ENCODE results near the gene TMEM161A. TPM values are rescaled to one million over a fixed set of nuclear protein-coding genes. Genes with fewer than 3 reads are reported as not detected.
"Not testable (repeated sequence)": the region's sequence is repeated elsewhere in the genome, so short reads cannot be mapped to it uniquely, and the experiment has no call there.

Gene TMEM161A
- total RNA-seq, 2 experiments from 2014 or later = 20.3 to 22.8 TPM

DNA sequence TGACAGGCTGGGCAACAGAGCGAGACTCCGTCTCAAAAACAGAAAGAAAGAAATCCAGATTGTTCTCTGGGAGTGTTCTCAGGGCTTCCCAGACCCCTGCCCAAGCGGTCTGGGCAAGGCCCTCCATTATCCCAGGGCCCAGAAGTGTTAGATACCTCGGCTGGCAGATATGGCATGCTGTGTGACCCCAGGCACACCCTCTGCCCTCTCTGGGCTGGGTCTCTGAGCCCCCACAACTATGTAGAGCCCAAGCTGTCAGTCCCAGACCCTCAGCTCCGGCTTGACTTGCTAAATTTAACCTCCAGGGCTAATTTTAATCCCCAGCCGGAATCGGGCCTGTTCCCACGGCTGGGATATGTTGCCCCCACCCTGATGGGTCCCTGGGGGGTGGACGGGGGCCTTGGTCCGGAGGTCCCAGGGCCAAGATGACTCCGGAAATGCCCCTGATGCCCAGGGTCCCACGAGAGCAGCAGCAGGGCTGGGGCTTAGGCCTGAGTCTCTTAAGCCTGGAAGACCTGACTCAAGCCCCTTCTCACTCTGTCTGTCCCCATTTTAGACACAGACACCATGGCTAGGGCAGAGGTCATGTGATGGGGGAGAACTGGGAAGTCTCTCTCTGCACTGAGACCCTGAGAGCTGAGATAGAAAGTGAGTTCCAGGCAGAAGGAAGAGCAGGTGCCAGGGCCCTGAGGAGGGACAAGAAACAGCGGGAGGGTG lies 14.5 kb upstream of the TMEM161A start:
- DNase-seq = no peak
- Mint-ChIP-seq H3K4me1 (ENCODE audit: low read depth) (no peaks in the 10 kb centered on the region), H3K36me3 (ENCODE audit: low read depth) (peaks cover 14% of the 10 kb centered on the region), H3K4me3 (no peak overlapping the region), H3K27me3 (ENCODE audit: low read depth) (no peaks in the 10 kb centered on the region), H3K27ac (no peak overlapping the region), H3K9me3 (ENCODE audit: insufficient read depth) (no peaks in the 10 kb centered on the region)
- CTCF ChIA-PET = no interaction called here
- ATAC-seq = no peak
- POLR2A ChIA-PET = no interaction called here

DNA sequence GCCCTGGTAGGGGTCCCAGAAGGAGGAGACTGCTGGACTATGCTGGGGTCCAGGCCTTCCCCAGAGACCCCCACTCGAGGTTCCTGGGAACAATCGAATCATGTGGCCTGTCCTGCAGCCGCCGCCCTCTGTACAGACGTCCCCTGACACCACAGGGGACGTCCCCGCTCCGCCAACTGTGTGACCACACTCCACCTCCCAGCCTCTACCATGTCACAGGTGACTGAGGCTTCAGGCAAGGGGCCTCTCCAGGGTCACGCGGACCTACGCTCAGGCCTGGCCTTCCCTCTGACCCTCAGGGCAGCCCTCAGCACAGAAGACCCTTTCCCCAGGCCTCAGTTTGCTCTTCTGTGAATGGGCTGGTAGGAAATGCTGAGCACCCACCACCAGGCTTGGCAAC lies 13.1 kb upstream of the TMEM161A start:
- H3K9me3 Mint-ChIP-seq (ENCODE audit: insufficient read depth) = no peaks in the 10 kb centered on the region
- ChIA-PET POLR2A (no interaction called here), CTCF (interaction anchor here (6.1 kb wide), 1 partner anchor 24 kb away, joined by 57 read pairs; no protein-coding TSS in a partner anchor)

DNA sequence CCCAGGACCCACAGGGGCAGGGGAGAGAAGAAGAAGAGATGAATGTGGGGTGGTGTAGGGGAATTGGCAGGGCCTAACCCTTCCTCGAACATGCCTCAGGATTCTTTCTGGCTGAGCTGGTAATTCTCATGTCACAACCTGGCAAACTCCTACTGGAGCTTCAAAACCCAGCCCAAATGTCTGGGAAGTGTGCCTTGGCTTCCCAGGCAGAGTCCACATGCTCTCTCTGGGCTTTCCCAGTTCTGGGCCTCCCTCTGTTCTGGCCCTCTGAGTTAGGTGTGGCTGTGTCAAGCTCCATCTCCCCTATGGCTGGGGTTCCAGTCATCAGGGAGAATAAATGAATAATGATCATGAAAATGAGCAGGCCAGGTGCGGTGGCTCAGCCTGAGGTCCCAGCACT lies 11.2 kb upstream of the TMEM161A start:
- no peaks in the 10 kb centered on the region for H3K27me3 Mint-ChIP-seq (ENCODE audit: low read depth)
- ATAC-seq (no peak), DNase-seq (no peak)
- H3K9me3 Mint-ChIP-seq (ENCODE audit: insufficient read depth) = no peaks in the 10 kb centered on the region
- no peaks in the 10 kb centered on the region for H3K36me3 Mint-ChIP-seq (ENCODE audit: low read depth)
- ChIA-PET POLR2A (no interaction called here), CTCF (interaction anchor here (6.1 kb wide), 1 partner anchor 26 kb away, joined by 57 read pairs; no protein-coding TSS in a partner anchor)
- H3K4me3 Mint-ChIP-seq = no peak overlapping the region
- H3K4me1 Mint-ChIP-seq (ENCODE audit: low read depth) = no peaks in the 10 kb centered on the region
- no peak overlapping the region for H3K27ac Mint-ChIP-seq

More for the DNA sequence above, 13.1 kb upstream of the TMEM161A start:
- ATAC-seq (no peak), DNase-seq (no peak)
- Mint-ChIP-seq H3K36me3 (ENCODE audit: low read depth) (peaks cover 10% of the 10 kb centered on the region), H3K4me1 (ENCODE audit: low read depth) (no peaks in the 10 kb centered on the region), H3K27ac (no peak overlapping the region), H3K27me3 (ENCODE audit: low read depth) (no peaks in the 10 kb centered on the region), H3K4me3 (no peak overlapping the region)

DNA sequence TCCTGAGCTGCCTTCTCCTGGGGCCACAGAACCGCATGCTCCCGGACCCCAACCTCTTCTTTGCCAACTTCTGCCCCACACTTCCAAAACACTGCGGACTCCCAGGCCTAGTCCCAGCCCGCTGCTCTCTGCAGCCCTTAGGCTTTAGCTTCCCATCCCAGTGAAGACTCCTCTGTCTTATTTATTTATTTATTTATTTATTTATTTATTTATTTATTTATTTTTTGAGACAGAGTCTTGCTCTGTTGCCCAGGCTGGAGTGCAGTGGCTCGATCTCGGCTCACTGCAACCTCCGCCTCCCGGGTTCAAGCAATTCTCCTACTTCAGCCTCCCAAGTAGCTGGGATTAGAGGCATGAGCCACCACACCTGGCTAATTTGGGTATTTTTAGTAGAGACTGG lies 10.2 kb upstream of the TMEM161A start:
- H3K36me3 Mint-ChIP-seq (ENCODE audit: low read depth); H3K4me1 Mint-ChIP-seq (ENCODE audit: low read depth); H3K27ac Mint-ChIP-seq; H3K27me3 Mint-ChIP-seq (ENCODE audit: low read depth); ATAC-seq; H3K4me3 Mint-ChIP-seq; H3K9me3 Mint-ChIP-seq (ENCODE audit: insufficient read depth); DNase-seq; POLR2A ChIA-PET: not testable (repeated sequence)
- CTCF ChIA-PET = interaction anchor here (1.1 to 6.1 kb wide), 3 partner anchors 27 to 342 kb away, joined by 3 to 57 read pairs (median 6); no protein-coding TSS in a partner anchor

DNA sequence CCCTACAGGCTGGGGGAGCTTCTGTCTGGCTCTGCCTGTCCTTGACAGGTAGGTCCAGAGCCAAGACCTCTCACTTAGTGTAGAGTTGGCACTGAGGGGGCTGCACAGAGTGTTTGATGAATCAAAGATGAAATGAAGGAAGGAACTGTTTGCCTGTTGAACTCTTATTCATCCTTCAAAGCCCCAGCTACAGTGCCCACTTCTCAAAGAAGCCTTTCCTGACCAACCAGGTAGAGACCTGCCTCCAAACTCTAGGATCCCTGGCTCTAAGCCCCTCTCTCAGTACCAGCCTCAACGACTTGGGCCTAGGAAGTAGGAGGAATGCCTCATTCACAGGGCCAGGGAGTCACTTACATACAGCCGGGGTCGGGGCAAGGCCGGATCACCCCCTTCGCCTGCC lies 9.1 kb upstream of the TMEM161A start:
- no peak for ATAC-seq
- H3K27me3 Mint-ChIP-seq (ENCODE audit: low read depth) = no peaks in the 10 kb centered on the region
- no peak for DNase-seq
- no peak overlapping the region for H3K4me3 Mint-ChIP-seq
- no peaks in the 10 kb centered on the region for H3K9me3 Mint-ChIP-seq (ENCODE audit: insufficient read depth)
- no peak overlapping the region for H3K27ac Mint-ChIP-seq
- no peaks in the 10 kb centered on the region for H3K4me1 Mint-ChIP-seq (ENCODE audit: low read depth)
- ChIA-PET POLR2A (no interaction called here), CTCF (interaction anchor here (1.0 to 6.1 kb wide), 6 partner anchors 9 to 97 kb away, joined by 3 to 57 read pairs (median 4); no protein-coding TSS in a partner anchor)
- no peaks in the 10 kb centered on the region for H3K36me3 Mint-ChIP-seq (ENCODE audit: low read depth)

DNA sequence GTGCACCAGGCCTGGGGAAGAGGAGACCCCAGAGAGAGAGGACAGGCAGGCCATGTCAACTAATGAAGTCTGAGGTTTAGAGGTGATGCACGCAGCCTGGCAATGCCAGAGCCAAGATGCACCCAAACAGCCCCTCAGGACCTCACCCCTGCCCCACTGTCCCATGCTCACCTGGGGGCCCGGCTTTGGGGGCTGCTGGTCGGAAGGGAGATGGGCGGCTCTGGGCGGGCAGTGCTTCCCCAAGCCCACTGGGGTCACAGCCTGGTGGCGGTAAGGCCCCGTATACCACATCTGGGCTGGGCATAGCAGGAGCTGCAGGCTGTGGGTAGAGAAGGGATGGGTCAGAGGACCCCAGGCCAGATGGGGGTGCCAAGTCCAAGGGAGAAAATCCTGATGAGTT lies 8.6 kb upstream of the TMEM161A start:
- POLR2A ChIA-PET = no interaction called here
- no peak overlapping the region for H3K27ac Mint-ChIP-seq

DNA sequence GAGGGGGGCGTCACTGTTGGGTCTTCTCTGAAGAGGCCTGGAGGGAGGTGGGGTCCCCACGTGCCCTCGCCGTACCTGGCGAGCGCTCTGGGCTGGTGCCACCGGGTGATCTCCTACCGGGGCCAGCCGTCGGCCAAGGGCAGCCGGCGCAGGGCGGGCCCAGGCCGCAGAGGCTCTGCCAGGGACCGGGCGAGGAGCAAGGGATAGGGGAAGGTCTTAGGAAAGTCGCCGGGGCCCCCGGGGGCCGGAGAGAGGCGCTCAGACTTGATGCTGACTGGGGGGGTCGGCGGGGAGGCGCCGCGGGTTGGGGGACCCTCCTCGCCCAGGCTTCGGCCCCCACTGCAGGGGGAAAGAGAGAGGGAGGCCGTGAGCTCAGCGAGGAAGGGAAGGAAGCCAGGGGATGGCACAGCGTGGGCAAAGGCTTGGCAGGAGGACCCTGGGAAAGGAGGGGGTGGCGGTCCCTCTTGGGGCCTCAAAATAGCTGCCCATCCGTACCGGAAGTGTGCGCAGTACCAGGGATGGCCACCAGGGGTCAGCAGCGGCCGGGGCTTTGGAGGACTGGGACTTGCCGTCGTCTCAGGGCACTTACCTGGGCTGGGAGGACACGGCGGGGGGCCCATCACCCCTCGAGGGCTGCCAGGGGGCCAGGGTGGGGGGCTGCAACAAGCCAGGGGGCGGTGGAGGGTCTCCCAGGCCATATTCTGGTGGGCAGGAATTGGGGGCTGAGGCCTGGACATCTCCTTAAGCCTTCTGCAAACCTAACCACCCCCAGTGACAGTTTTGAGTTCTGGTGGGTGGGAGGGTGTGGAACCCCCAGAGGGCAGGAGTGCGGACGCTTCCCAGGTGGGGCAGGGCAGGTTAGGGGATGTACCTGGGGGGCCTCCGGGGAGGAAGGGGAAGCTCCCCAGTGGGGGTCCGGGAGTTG lies 7.7 kb upstream of the TMEM161A start:
- no peaks in the 10 kb centered on the region for H3K4me1 Mint-ChIP-seq (ENCODE audit: low read depth)
- ATAC-seq = peak; percentile 77
- peak; percentile 90 for DNase-seq
- no peak overlapping the region for H3K4me3 Mint-ChIP-seq
- ChIA-PET CTCF (interaction anchor here (0.6 to 6.1 kb wide), 10 partner anchors 9 to 343 kb away, joined by 3 to 57 read pairs (median 4); partner anchors contain the start of genes MEF2B and NR2C2AP), POLR2A (no interaction called here)
- no peaks in the 10 kb centered on the region for H3K36me3 Mint-ChIP-seq (ENCODE audit: low read depth)
- H3K27me3 Mint-ChIP-seq (ENCODE audit: low read depth) = no peaks in the 10 kb centered on the region
- H3K27ac Mint-ChIP-seq = no peak overlapping the region
- H3K9me3 Mint-ChIP-seq (ENCODE audit: insufficient read depth) = no peaks in the 10 kb centered on the region

More for the DNA sequence above, 8.6 kb upstream of the TMEM161A start:
- H3K27me3 Mint-ChIP-seq (ENCODE audit: low read depth) = no peaks in the 10 kb centered on the region
- DNase-seq (no peak), ATAC-seq (no peak)
- H3K4me3 Mint-ChIP-seq = no peak overlapping the region
- no peaks in the 10 kb centered on the region for H3K9me3 Mint-ChIP-seq (ENCODE audit: insufficient read depth)
- no peaks in the 10 kb centered on the region for H3K36me3 Mint-ChIP-seq (ENCODE audit: low read depth)
- H3K4me1 Mint-ChIP-seq (ENCODE audit: low read depth) = no peaks in the 10 kb centered on the region
- CTCF ChIA-PET = interaction anchor here (1.0 to 6.1 kb wide), 6 partner anchors 10 to 96 kb away, joined by 3 to 57 read pairs (median 4); no protein-coding TSS in a partner anchor

DNA sequence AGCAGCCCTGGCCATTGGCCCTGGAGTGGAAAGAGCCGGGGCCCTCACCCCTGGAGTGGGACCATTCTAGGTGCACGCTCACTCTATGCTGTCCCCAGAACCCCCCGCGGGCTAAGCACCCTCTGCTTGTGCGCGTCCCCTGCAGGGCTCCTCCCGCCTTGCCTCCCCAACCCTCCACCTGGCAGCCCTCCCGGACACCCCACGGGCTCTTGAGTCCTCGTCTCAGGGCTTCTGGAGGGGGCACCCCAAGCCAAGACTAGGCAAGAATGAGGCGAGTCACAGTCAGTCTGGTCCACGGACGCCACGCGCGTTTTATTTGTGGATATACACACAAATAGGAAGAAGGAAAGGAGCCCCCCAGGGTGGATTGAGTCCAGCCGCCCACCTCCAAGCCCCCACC lies 7.0 kb upstream of the TMEM161A start:
- no peaks in the 10 kb centered on the region for H3K27me3 Mint-ChIP-seq (ENCODE audit: low read depth)
- no peaks in the 10 kb centered on the region for H3K36me3 Mint-ChIP-seq (ENCODE audit: low read depth)
- no peaks in the 10 kb centered on the region for H3K4me1 Mint-ChIP-seq (ENCODE audit: low read depth)
- ChIA-PET POLR2A (no interaction called here), CTCF (interaction anchor here (0.6 to 6.1 kb wide), 8 partner anchors 8 to 89 kb away, joined by 3 to 57 read pairs (median 4); partner anchors contain the start of genes MEF2B and NR2C2AP)
- H3K9me3 Mint-ChIP-seq (ENCODE audit: insufficient read depth) = no peaks in the 10 kb centered on the region
- ATAC-seq (no peak), DNase-seq (no peak)
- H3K4me3 Mint-ChIP-seq = no peak overlapping the region
- no peak overlapping the region for H3K27ac Mint-ChIP-seq

DNA sequence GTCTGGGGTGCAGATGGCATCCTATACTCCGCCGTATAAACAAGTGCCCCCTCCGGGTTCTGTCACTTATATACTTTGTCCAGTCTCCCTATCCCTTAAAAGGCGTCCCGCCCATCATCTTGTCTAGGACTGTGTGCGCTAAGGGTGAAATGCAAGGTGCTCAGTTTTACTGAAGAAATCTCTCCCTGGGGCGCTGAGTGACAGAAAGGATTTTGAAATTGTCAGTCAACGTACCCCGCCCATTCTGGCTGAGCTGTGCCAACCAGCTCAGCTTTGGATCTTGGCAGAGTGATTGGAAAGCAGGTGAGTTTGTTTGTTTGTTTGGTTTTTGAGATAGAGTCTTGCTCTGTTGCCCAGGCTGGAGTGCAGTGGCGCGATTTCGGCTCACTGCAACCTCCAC lies 4.1 kb upstream of the TMEM161A start:
- POLR2A ChIA-PET = no interaction called here
- no peak overlapping the region for H3K4me3 Mint-ChIP-seq

DNA sequence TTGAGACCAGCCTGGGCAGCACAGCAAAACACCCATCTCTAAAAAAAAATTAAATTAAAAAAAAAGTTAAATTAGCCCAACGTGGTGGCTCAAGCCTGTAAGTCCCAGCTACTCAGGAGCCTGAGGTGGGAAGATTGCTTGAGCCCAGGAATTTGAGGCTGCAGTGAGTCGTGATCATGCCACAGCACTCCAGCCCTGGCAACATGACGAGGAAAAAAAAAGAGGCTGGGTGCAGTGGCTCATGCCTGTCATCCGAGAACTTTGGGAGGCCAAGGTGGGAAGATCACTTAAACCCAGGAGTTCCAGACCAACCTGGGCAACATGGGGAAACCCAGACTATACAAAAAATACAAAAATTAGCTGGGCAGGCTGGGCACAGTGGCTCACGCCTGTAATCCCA lies 2.2 kb upstream of the TMEM161A start:
- no peaks in the 10 kb centered on the region for H3K27me3 Mint-ChIP-seq (ENCODE audit: low read depth)
- H3K4me3 Mint-ChIP-seq = no peak overlapping the region
- ATAC-seq (no peak), DNase-seq (no peak)
- H3K9me3 Mint-ChIP-seq (ENCODE audit: insufficient read depth) = no peaks in the 10 kb centered on the region
- CTCF ChIA-PET = interaction anchor here (0.9 to 1.8 kb wide), 5 partner anchors 34 to 89 kb away, joined by 3 to 5 read pairs (median 3); no protein-coding TSS in a partner anchor
- no peak overlapping the region for H3K27ac Mint-ChIP-seq
- POLR2A ChIA-PET = no interaction called here
- H3K36me3 Mint-ChIP-seq (ENCODE audit: low read depth) = no peaks in the 10 kb centered on the region
- peaks cover 28% of the 10 kb centered on the region for H3K4me1 Mint-ChIP-seq (ENCODE audit: low read depth)

More for the DNA sequence above, 4.1 kb upstream of the TMEM161A start:
- H3K4me1 Mint-ChIP-seq (ENCODE audit: low read depth) = peaks cover 23% of the 10 kb centered on the region
- H3K27ac Mint-ChIP-seq = no peak overlapping the region
- no peaks in the 10 kb centered on the region for H3K27me3 Mint-ChIP-seq (ENCODE audit: low read depth)
- no peak for ATAC-seq
- CTCF ChIA-PET = interaction anchor here (1.8 kb wide), 1 partner anchor 32 kb away, joined by 5 read pairs; no protein-coding TSS in a partner anchor
- no peak for DNase-seq
- no peaks in the 10 kb centered on the region for H3K36me3 Mint-ChIP-seq (ENCODE audit: low read depth)
- H3K9me3 Mint-ChIP-seq (ENCODE audit: insufficient read depth) = no peaks in the 10 kb centered on the region

DNA sequence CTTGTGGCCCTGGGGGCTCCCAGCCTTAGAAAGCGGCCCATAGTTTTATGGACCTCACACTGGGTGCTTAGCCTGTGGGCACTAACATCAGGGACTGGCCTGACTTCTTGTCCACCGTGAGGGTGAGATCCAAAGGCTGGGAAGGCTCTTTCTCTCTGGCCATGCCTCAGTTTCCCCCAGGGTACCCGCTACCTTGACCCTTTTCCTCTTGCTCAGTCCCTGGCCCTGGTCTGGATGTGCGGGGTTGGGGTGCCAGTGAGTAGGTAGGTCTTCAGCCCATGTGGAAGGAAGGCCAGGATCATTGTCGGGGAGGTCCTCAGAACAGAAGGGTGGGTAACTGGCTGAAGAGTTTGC lies 1.6 kb upstream of the TMEM161A start:
- POLR2A ChIA-PET = no interaction called here
- no peaks in the 10 kb centered on the region for H3K27me3 Mint-ChIP-seq (ENCODE audit: low read depth)
- CTCF ChIA-PET = interaction anchor here (1.2 to 1.3 kb wide), 2 partner anchors 41 to 86 kb away, joined by 3 to 4 read pairs; no protein-coding TSS in a partner anchor
- no peaks in the 10 kb centered on the region for H3K9me3 Mint-ChIP-seq (ENCODE audit: insufficient read depth)
- ATAC-seq (no peak), DNase-seq (no peak)
- peaks cover 32% of the 10 kb centered on the region for H3K4me1 Mint-ChIP-seq (ENCODE audit: low read depth)
- H3K4me3 Mint-ChIP-seq = no peak overlapping the region
- no peak overlapping the region for H3K27ac Mint-ChIP-seq
- H3K36me3 Mint-ChIP-seq (ENCODE audit: low read depth) = no peaks in the 10 kb centered on the region

Measured in activated CD8-positive, alpha-beta T cell treated with anti-CD3 and anti-CD28 coated beads, Interleukin-2, amount 10 ng/mL, durations not matched to agents 7 days and 5 days (primary cell).